Right atrium auricular region (tissue), 2 donors: ENCODE measurements around the gene NAT9. TPM values are rescaled to one million over a fixed set of nuclear protein-coding genes. Genes with fewer than 3 reads are reported as not detected.

Source experiments
- DNase-seq: peaks from one replicate; pipeline ENCODE4 v3.0.0-alpha.2; 2019; ENCODE audit warnings: low spot score
- H3K27ac ChIP-seq, 2 donors: fragments of 200-600 bp; sonication (generic); 1 replicate in 1 of 2; 2 replicates in 1 of 2; pipeline ENCODE4 v1.5.1; 2016 to 2019
- H3K27me3 ChIP-seq, 2 donors: fragments of 200-600 bp; sonication (generic); one replicate each; pipeline versions ENCODE4 v1.5.1 to v1.6.0; 2017 to 2019
- H3K36me3 ChIP-seq: fragments of 200-600 bp; sonication (generic); one replicate; pipeline ENCODE4 v1.5.1; 2016
- H3K4me1 ChIP-seq, 2 donors: fragments of 200-600 bp; sonication (generic); one replicate each; pipeline versions ENCODE4 v1.5.1 to v1.6.0; 2017 to 2019
- H3K4me3 ChIP-seq, 2 donors: fragments of 200-600 bp; sonication (generic); 1 replicate in 1 of 2; 2 replicates in 1 of 2; pipeline ENCODE4 v1.5.1; 2017 to 2019; ENCODE audit warnings: mild to moderate bottlenecking in 1 of 2, moderate library complexity in 1 of 2
- H3K9me3 ChIP-seq, 2 donors: fragments of 200-600 bp; sonication (generic); one replicate each; pipeline ENCODE4 v1.5.1; 2019
- total RNA-seq, 2 donors: library from RNA; depleted of rRNA; stranded (reverse); fragments of >200 nt; gene quantifications; one replicate each; pipeline ENCODE4 v1.1.0, GENCODE V29; 2016
- TF ChIP-seq, protein P1 (sequence below), 2 donors: fragments of 200-600 bp; sonication (generic); IDR thresholded peaks; one replicate each; pipeline ENCODE4 v1.5.1; 2019; ENCODE audit warnings: antibody characterized with exemption in 2 of 2

The NAT9 gene
- total RNA-seq, 2 donors from 2014 or later: 16.2 to 18.7 TPM

DNA sequence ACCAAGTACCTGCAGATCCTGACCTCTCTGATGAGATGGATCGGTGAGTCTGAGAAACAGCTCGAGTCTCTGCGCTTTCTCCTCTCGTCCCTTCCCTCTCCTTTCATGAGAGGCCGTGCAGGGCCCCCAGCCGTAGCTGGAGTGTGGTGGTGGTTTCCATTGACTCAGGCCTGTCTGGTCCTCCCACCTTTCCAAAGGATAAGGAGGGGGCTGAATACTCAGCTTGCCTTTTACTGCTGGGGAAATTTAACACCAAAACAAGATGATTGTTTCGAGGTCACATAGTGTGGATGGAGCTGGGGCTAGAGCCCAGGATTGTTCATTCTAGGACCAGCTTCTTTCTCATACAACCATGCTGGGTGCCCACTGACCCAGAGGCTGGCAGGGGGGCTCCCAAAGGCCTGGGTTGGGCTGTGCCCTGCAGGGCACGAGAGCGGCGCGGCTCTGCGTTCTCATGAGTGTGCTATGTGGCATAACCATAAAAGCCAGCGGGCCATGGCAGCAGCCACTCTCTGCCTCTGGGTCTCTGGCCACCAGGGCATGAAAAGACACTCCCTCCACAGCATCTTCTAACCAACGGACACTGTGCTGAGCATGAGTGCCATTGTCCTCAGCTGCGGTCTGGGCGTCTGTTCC lies 43.8 kb upstream of the NAT9 start:
- no peak overlapping the region for H3K27ac ChIP-seq
- H3K27me3 ChIP-seq: no peaks in the 10 kb centered on the region
- DNase-seq: no peak
- no peaks in the 10 kb centered on the region for H3K36me3 ChIP-seq
- peaks cover 0 to 12% of the 10 kb centered on the region in 2 donors for H3K4me1 ChIP-seq
- no peak overlapping the region for H3K4me3 ChIP-seq
- H3K9me3 ChIP-seq: no peaks in the 10 kb centered on the region
- TF ChIP-seq, protein P1, sequence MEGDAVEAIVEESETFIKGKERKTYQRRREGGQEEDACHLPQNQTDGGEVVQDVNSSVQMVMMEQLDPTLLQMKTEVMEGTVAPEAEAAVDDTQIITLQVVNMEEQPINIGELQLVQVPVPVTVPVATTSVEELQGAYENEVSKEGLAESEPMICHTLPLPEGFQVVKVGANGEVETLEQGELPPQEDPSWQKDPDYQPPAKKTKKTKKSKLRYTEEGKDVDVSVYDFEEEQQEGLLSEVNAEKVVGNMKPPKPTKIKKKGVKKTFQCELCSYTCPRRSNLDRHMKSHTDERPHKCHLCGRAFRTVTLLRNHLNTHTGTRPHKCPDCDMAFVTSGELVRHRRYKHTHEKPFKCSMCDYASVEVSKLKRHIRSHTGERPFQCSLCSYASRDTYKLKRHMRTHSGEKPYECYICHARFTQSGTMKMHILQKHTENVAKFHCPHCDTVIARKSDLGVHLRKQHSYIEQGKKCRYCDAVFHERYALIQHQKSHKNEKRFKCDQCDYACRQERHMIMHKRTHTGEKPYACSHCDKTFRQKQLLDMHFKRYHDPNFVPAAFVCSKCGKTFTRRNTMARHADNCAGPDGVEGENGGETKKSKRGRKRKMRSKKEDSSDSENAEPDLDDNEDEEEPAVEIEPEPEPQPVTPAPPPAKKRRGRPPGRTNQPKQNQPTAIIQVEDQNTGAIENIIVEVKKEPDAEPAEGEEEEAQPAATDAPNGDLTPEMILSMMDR (IDR thresholded peaks at IDR 0.05): no peak

DNA sequence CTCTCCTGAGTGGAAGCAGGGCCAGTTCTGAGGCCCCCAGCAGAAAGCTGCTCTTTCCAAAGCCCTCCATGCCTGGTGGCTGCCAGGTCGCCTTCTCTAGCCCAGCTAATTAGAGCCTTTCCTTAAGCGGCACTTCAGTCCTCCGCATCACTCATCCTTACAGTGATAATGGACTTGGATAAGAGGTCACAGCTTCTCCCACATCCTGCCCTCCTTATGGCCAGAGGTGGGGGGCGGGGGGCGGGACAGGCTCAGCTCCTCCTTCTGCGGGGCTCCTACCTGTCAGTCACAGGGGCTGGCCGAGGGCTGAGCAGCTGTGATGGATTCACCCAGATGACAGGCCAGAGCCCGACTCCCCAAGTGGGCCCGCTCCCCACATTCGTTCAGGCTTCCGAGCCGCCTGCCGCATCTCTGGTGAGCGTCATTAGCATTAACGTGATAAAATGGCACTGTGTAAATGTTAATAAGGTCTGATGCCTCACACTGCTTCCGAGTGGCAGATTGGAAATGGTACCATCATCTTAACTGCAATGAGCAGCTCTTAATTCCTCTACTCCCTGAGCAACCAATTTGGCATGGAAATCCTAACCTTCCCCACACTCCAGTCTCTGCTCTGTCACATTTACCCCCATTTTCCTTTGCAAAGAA lies 42.3 kb upstream of the NAT9 start:
- no peaks in the 10 kb centered on the region for H3K36me3 ChIP-seq
- DNase-seq: no peak
- no peaks in the 10 kb centered on the region for H3K9me3 ChIP-seq
- H3K4me3 ChIP-seq: no peak overlapping the region
- H3K27me3 ChIP-seq: no peaks in the 10 kb centered on the region
- TF ChIP-seq, protein P1 (IDR thresholded peaks at IDR 0.05): no peak
- peaks cover 0 to 25% of the 10 kb centered on the region in 2 donors for H3K4me1 ChIP-seq
- no peak overlapping the region for H3K27ac ChIP-seq

DNA sequence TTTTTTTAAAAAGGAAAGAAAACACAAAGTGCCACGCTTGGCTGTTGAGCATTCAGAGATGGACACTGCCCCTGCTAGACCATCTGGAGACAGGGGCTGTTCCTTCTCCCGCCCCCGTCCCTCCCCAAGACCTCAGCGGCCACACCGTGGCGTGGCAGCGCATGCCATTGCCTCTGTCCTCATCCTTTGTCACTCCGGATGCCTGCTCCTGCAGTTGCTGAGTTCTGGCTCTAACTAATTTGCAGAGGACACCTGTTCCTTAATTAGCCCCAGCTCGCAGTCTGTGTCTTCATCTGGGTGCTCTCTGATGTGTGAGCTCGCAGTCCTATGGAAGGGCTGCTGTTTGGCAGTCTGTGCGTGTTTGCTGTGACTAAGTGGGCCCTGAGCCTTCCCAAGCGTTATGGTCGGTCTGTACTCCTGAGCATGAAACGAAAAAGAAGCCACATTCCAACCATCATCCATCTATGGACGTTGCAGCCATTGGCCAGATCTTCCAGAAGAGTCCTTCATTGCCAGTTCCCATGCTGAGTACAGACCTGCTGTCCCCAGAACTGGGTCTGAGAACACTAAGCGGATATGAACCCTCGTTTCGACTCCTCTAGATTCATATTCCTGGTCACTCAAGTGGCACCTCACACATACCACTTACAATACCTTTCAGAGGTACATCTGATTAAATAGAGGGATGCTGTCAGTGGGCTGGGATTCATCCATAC lies 40.9 kb upstream of the NAT9 start:
- Histone ChIP-seq H3K27me3 (no peaks in the 10 kb centered on the region), H3K9me3 (no peaks in the 10 kb centered on the region), H3K4me1 (peaks cover 0 to 33% of the 10 kb centered on the region in 2 donors), H3K4me3 (no peak overlapping the region), H3K27ac (no peak overlapping the region), H3K36me3 (no peaks in the 10 kb centered on the region)
- TF ChIP-seq, protein P1 (IDR thresholded peaks at IDR 0.05): no peak
- no peak for DNase-seq

DNA sequence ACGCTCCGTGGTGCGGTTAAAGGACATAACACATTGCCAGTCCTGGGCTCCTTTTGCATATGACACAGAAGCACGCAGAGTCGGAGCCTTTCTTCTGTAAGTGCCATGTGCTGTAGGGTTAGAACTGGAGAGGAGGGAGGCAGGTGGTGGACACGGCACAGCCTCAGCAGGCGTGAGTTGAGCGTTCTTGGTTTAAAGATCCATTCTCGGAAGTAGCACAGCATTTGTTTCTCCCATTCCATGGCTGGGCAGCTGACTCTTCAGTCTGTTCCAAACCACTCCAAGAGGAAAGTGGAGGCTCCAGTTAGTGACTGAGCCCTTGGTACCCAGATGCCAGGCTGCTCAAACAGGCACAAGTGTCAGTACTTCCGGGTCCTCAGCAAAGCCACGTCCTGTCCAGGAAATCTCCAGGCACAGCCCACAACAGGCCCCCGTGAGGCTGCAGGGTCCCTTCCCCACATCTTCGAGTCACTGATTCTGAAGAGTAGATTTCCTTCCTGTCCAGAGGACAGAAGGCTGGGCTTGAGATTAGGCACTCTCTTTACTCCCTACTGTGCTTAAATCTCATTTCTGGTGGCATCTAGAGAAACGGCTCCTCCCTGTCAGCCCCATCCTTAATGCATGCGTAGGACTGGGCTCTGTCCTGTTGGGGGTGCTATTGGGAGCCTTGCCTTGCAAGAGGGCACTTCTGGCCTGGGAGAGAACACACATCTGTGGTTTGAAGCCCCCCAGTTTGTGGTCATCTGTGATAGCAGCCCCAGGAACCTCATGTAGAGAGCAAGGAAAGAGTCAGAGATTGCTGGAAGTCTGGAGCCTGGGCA lies 39.6 kb upstream of the NAT9 start:
- TF ChIP-seq, protein P1 (IDR thresholded peaks at IDR 0.05): no peak
- Histone ChIP-seq H3K4me1 (peaks cover 0 to 39% of the 10 kb centered on the region in 2 donors), H3K27me3 (no peaks in the 10 kb centered on the region), H3K36me3 (no peaks in the 10 kb centered on the region), H3K27ac (no peak overlapping the region), H3K4me3 (no peak overlapping the region), H3K9me3 (no peaks in the 10 kb centered on the region)
- DNase-seq: no peak

DNA sequence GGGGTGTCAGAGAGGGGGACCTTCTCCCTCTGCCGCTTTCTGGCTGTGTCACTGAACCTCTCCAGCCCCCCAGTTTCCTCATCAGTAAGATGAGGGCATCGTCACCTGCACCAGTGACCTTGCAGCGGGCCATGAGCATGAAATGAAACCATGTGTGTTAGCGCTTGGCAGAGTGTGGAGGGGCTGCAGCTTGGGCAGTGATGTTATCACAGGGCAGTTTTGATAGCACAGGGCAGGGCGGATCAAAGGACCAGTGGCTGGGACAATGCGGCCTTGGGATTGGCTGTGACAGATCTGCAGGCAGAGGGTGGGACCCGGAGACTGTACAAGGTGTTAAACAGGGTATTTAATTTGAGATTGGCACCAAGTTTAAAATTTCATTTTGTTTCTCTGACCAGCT lies 38.9 kb upstream of the NAT9 start:
- Histone ChIP-seq H3K9me3 (no peaks in the 10 kb centered on the region), H3K27ac (no peak overlapping the region), H3K4me3 (no peak overlapping the region), H3K27me3 (no peaks in the 10 kb centered on the region), H3K36me3 (no peaks in the 10 kb centered on the region), H3K4me1 (peaks cover 0 to 46% of the 10 kb centered on the region in 2 donors)
- no peak for DNase-seq
- TF ChIP-seq, protein P1 (IDR thresholded peaks at IDR 0.05): no peak
